Suprapubic skin (tissue), 4 donors: ENCODE data around the gene RTN4R. TPM values are rescaled to one million over a fixed set of nuclear protein-coding genes. Genes with fewer than 3 reads are reported as not detected.
"Not testable (repeated sequence)": the region's sequence is repeated elsewhere in the genome, so short reads cannot be mapped to it uniquely, and the experiment has no call there.

ENCODE experiments used
- DNase-seq, 2 donors: peaks; one replicate each; pipeline ENCODE4 v3.0.0-alpha.2; 2019; ENCODE audit warnings: low spot score in 2 of 2
- H3K27ac ChIP-seq: fragments of 200-600 bp; sonication (generic); one replicate; pipeline ENCODE4 v1.5.1; 2019
- H3K27me3 ChIP-seq: fragments of 200-600 bp; sonication (generic); one replicate; pipeline ENCODE4 v1.5.1; 2019
- H3K36me3 ChIP-seq: fragments of 200-600 bp; sonication (generic); one replicate; pipeline ENCODE4 v1.5.1; 2019
- H3K4me1 ChIP-seq: fragments of 200-600 bp; sonication (generic); one replicate; pipeline ENCODE4 v1.5.1; 2019
- H3K4me3 ChIP-seq: fragments of 200-600 bp; sonication (generic); one replicate; pipeline ENCODE4 v1.5.1; 2019; ENCODE audit warnings: mild to moderate bottlenecking
- H3K9me3 ChIP-seq: fragments of 200-600 bp; sonication (generic); one replicate; pipeline ENCODE4 v1.5.1; 2019
- CTCF ChIP-seq, 2 donors: fragments of 200-600 bp in 1 of 2; fragments of 450-650 bp in 1 of 2; sonication (generic) in 1 of 2; IDR thresholded peaks; one replicate each; pipeline ENCODE4 v1.5.1; 2016 to 2019; ENCODE audit warnings: antibody characterized with exemption in 2 of 2, mild to moderate bottlenecking in 1 of 2, moderate library complexity in 1 of 2
- EP300 ChIP-seq: sonication (generic); formaldehyde crosslinking; IDR thresholded peaks from one replicate; pipeline ENCODE4 v1.6.1; 2017; ENCODE audit warnings: antibody characterized with exemption
- POLR2A ChIP-seq, 2 donors: fragments of 450-650 bp; IDR thresholded peaks; one replicate each; pipeline ENCODE4 v1.6.1; 2017; ENCODE audit warnings: antibody characterized with exemption in 2 of 2, mild to moderate bottlenecking in 2 of 2, moderate library complexity in 2 of 2
- POLR2AphosphoS5 ChIP-seq, 3 donors: sonication (generic); formaldehyde crosslinking; IDR thresholded peaks; one replicate each; pipeline ENCODE4 v1.6.1; 2017; ENCODE audit warnings: antibody characterized with exemption in 3 of 3
- WGBS: methylation state at CpG from one replicate; pipeline ENCODE4 v1.1.5; 2018; 5-methylcytosine and 5-hydroxymethylcytosine counted together
- total RNA-seq, 4 donors: library from RNA; depleted of rRNA; stranded (reverse); fragments of >200 nt; gene quantifications; one replicate each; pipeline ENCODE4 v1.1.0, GENCODE V29; 2016

RTN4R gene
- total RNA-seq, 4 donors from 2014 or later: 5.0 to 12.2 (median 9.2) TPM

DNA sequence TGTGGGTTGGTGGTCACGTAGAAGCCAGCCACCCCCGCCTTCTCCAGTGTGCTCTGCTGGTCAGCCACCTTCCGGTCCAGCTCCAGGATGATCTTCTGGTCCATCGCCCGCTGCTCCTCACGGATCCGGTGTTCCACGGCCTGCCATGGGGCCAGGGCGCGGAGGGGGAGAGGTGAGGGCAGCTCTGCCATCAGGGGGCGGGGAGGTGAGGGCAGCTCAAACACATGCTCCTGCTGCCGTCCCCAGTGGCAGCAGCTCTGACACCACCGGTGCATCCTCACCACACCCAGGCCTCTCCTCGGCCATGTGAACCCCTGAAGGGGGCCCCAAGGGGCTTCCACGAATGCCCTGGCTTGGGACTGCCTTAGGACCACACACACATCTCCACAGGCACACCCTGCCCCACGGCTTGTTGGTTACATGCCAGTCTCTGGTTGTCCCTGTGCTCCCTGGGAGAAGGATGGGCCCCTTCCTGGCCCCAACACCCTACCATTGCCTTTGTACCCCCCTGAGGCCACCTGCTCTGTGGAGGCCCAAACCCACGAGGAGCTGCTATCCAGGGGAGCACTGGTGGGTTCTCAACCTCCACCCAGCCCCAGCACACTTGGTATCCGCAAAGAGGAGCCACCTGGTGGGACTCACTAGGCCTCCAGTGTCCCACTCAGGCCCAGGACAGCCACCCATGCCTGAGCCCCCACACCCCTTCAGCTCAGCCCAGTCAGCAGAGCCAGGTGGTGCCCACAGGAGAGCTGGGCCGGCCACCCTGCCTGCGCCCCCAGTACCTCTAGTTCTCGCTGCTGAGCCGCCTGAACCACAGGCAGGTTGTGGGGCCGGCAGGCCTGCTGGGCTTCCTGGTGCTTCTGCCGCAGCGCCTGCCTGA is 47.5 kb upstream of the RTN4R start:
- WGBS: 80% methylated on average over 13 of the region's 25 CpGs
- Histone ChIP-seq H3K4me3 (no peak overlapping the region), H3K27ac (no peak overlapping the region), H3K4me1 (peaks cover 36% of the 10 kb centered on the region), H3K27me3 (no peaks in the 10 kb centered on the region), H3K36me3 (peaks cover 12% of the 10 kb centered on the region), H3K9me3 (no peaks in the 10 kb centered on the region)
- TF ChIP-seq POLR2AphosphoS5 (IDR thresholded peaks at IDR 0.05) (no peak), CTCF (IDR thresholded peaks at IDR 0.05) (no peak), EP300 (no peak), POLR2A (IDR thresholded peaks at IDR 0.05) (no peak)
- peak in 1 of 2 donors; percentile 61 for DNase-seq

- not testable (repeated sequence) for H3K27me3 ChIP-seq, H3K4me3 ChIP-seq, H3K27ac ChIP-seq, H3K9me3 ChIP-seq
- Histone ChIP-seq H3K36me3 (peaks cover 12% of the 10 kb centered on the region), H3K4me1 (peaks cover 33% of the 10 kb centered on the region)
- 83% methylated on average over 2 of the region's 12 CpGs for WGBS
- DNase-seq: peak in 1 of 2 donors; percentile 60
Observed at GRCh38 chr22:20314741-20315336, 46.7 kb upstream of the RTN4R start.

DNA sequence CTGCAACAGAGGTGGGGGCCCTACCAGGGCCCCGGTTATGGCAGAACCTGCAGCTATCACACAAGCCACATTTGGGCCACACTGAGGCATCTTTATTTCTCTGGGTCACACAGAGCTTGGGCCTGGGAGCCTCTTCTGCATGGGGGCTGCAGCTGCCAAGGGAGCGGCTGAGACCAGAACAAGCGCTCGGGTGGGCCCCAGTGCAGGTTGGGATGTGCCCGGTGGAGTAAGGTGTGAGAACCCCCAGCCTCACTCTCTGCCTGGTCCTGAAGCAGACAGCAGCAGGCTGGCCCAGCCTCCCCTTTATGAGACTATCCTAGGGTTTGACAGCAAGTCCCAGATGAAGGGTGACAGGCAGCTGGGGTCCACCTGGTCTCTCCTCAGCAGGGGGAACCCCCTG is 46.1 kb upstream of the RTN4R start:
- 94% methylated on average over 3 of the region's 5 CpGs for WGBS
- H3K27me3 ChIP-seq: not testable (repeated sequence)

GRCh38 chr22:20313306-20314077 is 45.4 kb upstream of the RTN4R start:
- H3K4me3 ChIP-seq, H3K27me3 ChIP-seq, H3K27ac ChIP-seq, H3K9me3 ChIP-seq: not testable (repeated sequence)
- Histone ChIP-seq H3K4me1 (peaks cover 27% of the 10 kb centered on the region), H3K36me3 (peaks cover 12% of the 10 kb centered on the region)
- DNase-seq: peak in 1 of 2 donors; percentile 44
- 96% methylated on average over 4 of the region's 11 CpGs for WGBS

More for the DNA sequence above, 46.1 kb upstream of the RTN4R start:
- not testable (repeated sequence) for H3K27ac ChIP-seq, H3K9me3 ChIP-seq, H3K4me3 ChIP-seq, DNase-seq
- Histone ChIP-seq H3K4me1 (peaks cover 32% of the 10 kb centered on the region), H3K36me3 (peaks cover 12% of the 10 kb centered on the region)

GRCh38 chr22:20312396-20313191 is 44.5 kb upstream of the RTN4R start:
- Histone ChIP-seq H3K36me3 (peaks cover 12% of the 10 kb centered on the region), H3K4me3 (no peak overlapping the region), H3K4me1 (peaks cover 18% of the 10 kb centered on the region), H3K27me3 (no peaks in the 10 kb centered on the region), H3K9me3 (no peaks in the 10 kb centered on the region), H3K27ac (no peak overlapping the region)
- WGBS: 87% methylated on average over 6 of the region's 14 CpGs
- peak; percentile 51 to 66 for DNase-seq
- no peak for TF ChIP-seq POLR2A (IDR thresholded peaks at IDR 0.05)
- no peak for TF ChIP-seq POLR2AphosphoS5 (IDR thresholded peaks at IDR 0.05)
- no peak for TF ChIP-seq CTCF (IDR thresholded peaks at IDR 0.05)
- no peak for TF ChIP-seq EP300

- 75% methylated on average over 12 of the region's 20 CpGs for WGBS
- peaks cover 12% of the 10 kb centered on the region for H3K36me3 ChIP-seq
- H3K27me3 ChIP-seq, H3K4me1 ChIP-seq, H3K4me3 ChIP-seq, H3K27ac ChIP-seq, H3K9me3 ChIP-seq: not testable (repeated sequence)
- DNase-seq: peak; percentile 44 to 76
Observed at GRCh38 chr22:20311249-20312062, 43.3 kb upstream of the RTN4R start.

GRCh38 chr22:20310773-20311172 is 42.7 kb upstream of the RTN4R start:
- H3K27me3 ChIP-seq, H3K4me3 ChIP-seq, H3K4me1 ChIP-seq, H3K9me3 ChIP-seq, H3K27ac ChIP-seq: not testable (repeated sequence)
- WGBS: 90% methylated on average over 2 of the region's 6 CpGs
- peaks cover 12% of the 10 kb centered on the region for H3K36me3 ChIP-seq
- peak; percentile 42 to 47 for DNase-seq

DNA sequence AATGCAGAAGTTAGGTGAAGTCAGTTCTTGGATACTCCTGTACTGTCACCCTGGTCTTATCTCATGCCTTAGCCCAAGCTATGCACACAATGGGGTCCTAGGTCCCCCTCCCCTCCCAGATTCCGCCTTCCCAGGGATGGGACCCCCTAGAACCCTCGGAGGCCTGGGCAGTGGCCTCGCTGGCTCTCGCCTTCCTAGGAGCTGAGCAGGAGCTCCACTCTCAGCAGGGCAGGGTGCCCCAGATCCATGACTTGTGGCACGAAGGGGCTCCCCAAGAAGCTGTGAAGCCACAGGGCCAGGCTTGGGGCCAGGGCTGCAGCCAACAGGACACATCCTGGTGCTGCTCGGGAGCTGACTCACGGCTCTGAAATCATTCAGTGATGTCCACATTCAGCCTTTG is 42.1 kb upstream of the RTN4R start:
- peak; percentile 43 to 51 for DNase-seq
- not testable (repeated sequence) for H3K36me3 ChIP-seq, H3K27me3 ChIP-seq, H3K27ac ChIP-seq, H3K4me1 ChIP-seq, H3K9me3 ChIP-seq, H3K4me3 ChIP-seq
- 100% methylated on average over 4 of the region's 7 CpGs for WGBS

GRCh38 chr22:20308806-20309650 is 40.9 kb upstream of the RTN4R start:
- not testable (repeated sequence) for H3K4me1 ChIP-seq, H3K36me3 ChIP-seq, H3K4me3 ChIP-seq, H3K27me3 ChIP-seq, H3K9me3 ChIP-seq, H3K27ac ChIP-seq
- peak; percentile 37 to 47 for DNase-seq
- WGBS: 70% methylated on average over 5 of the region's 22 CpGs
